Motor neuron (in vitro differentiated cells): Measurements from ENCODE around the gene PLCE1. TPM values are rescaled to one million over a fixed set of nuclear protein-coding genes. Genes with fewer than 3 reads are reported as not detected.
"Not testable (repeated sequence)": the region's sequence is repeated elsewhere in the genome, so short reads cannot be mapped to it uniquely, and the experiment has no call there.

ENCODE experiments used
- ATAC-seq, 8 experiments: fragments of 200-7000 bp; cut with Tn5 transposase; replicated peaks in 6 of 8; 2 replicates each; pipeline ENCODE4 v1.8.0; 2021; ENCODE audit warnings: mild to moderate bottlenecking in 8 of 8, moderate library complexity in 8 of 8
- H3K27ac ChIP-seq, 2 donors: fragments of 250-450 bp; sonication (Bioruptor Pico); 2 replicates each; pipeline ENCODE4 v1.9.0; 2021; ENCODE audit warnings: antibody characterized with exemption in 2 of 2, mild to moderate bottlenecking in 2 of 2, moderate library complexity in 1 of 2
- H3K4me1 ChIP-seq, 2 donors: fragments of 250-450 bp; sonication (Bioruptor Pico); replicated peaks in 1 of 2; 2 replicates each; pipeline ENCODE4 v1.6.1; 2021; ENCODE audit warnings: antibody characterized with exemption in 2 of 2, mild to moderate bottlenecking in 2 of 2, moderate library complexity in 1 of 2
- H3K4me3 ChIP-seq, 5 donors: fragments of 250-450 bp; sonication (Bioruptor Pico); 2 replicates each; pipeline ENCODE4 v1.9.0; 2021; ENCODE audit warnings: antibody characterized with exemption in 5 of 5, mild to moderate bottlenecking in 5 of 5, moderate library complexity in 4 of 5
- WGBS, 10 experiments: fragments of 450-650 bp; shearing (Covaris generic); methylation state at CpG; one replicate each; pipeline ENCODE4 v1.0.0; 2022; 5-methylcytosine and 5-hydroxymethylcytosine counted together
- in situ Hi-C, 9 experiments: fragments of 400-800 bp; cut with MboI; loops; one replicate each; pipeline ENCODE4 v1.15.0; 2021; ENCODE audit warnings: low sequenced_read_pairs in 9 of 9, low pct_unique_long_range_greater_than_20kb in 2 of 9; ENCODE audit not compliant: unreplicated experiment in 9 of 9
- total RNA-seq, 8 experiments: library from RNA; unstranded; fragments of 300-600 nt; gene quantifications; 2 replicates each; pipeline versions ENCODE4 v1.2.3 to v1.2.4, GENCODE V29; 2022

Gene PLCE1
- total RNA-seq = 10 to 100 TPM in 2 of 8 experiments, 1 to 10 TPM in 6; 1.3 to 29.3 (median 3.1) TPM

- no peak within 1 kb of the TSS for H3K27ac ChIP-seq
- in situ Hi-C loops = no loop called here
- 0 to 7% (median 0%) methylated on average over 5 to 9 of the region's 83 CpGs; no CpG with 5 or more reads in 5 of the 10 experiments for WGBS, 10 experiments
Observed at GRCh38 chr10:93993782-93994437, at the start of gene PLCE1. Gene PLCE1, plus strand, starts transcription at chr10:93993931. Its CDS starts 37,116 bp downstream, at chr10:94031047.

GRCh38 chr10:93945819-93946218 is 47.9 kb upstream of the PLCE1 start:
- no peak overlapping the region for H3K27ac ChIP-seq
- ATAC-seq = no peak
- H3K4me3 ChIP-seq = no peak overlapping the region
- H3K4me1 ChIP-seq = no peaks in the 10 kb centered on the region
- 18 to 100% (median 73%) methylated on average over 1 to 3 of the region's 4 CpGs; no CpG with 5 or more reads in 1 of the 10 experiments for WGBS, 10 experiments
- in situ Hi-C loops = no loop called here

More at GRCh38 chr10:93993782-93994437, at the start of gene PLCE1:
- Histone ChIP-seq H3K4me3 (peak within 1 kb of the TSS; percentile 45 to 71 (median 53)), H3K4me1 (no peaks in the 10 kb centered on the region)
- ATAC-seq = peak; percentile 85 to 92 (median 88)

GRCh38 chr10:93947055-93947454 is 46.7 kb upstream of the PLCE1 start:
- 20 to 93% (median 85%) methylated on average over 1 to 7 of the region's 8 CpGs; no CpG with 5 or more reads in 4 of the 10 experiments for WGBS, 10 experiments
- no peak overlapping the region for H3K4me3 ChIP-seq
- peak in 1 of 8 experiments; percentile 19 for ATAC-seq
- H3K27ac ChIP-seq = no peak overlapping the region
- in situ Hi-C loops = no loop called here
- no peaks in the 10 kb centered on the region for H3K4me1 ChIP-seq

GRCh38 chr10:93947524-93947923 is 46.2 kb upstream of the PLCE1 start:
- Histone ChIP-seq H3K4me3 (no peak overlapping the region), H3K4me1 (no peaks in the 10 kb centered on the region), H3K27ac (no peak overlapping the region)
- in situ Hi-C loops = no loop called here
- ATAC-seq = no peak

GRCh38 chr10:93951905-93952304 is 41.8 kb upstream of the PLCE1 start:
- 79 to 100% (median 86%) methylated on average over 1 to 2 of the region's 2 CpGs; no CpG with 5 or more reads in 3 of the 10 experiments for WGBS, 10 experiments
- no peak for ATAC-seq

GRCh38 chr10:93954299-93954698 is 39.4 kb upstream of the PLCE1 start:
- in situ Hi-C loops = no loop called here
- ATAC-seq = no peak
- no peaks in the 10 kb centered on the region for H3K4me1 ChIP-seq
- H3K4me3 ChIP-seq = no peak overlapping the region
- 87 to 100% (median 96%) methylated on average over 3 to 8 of the region's 8 CpGs; no CpG with 5 or more reads in 2 of the 10 experiments for WGBS, 10 experiments
- H3K27ac ChIP-seq = no peak overlapping the region

More at GRCh38 chr10:93951905-93952304, 41.8 kb upstream of the PLCE1 start:
- H3K4me1 ChIP-seq = no peaks in the 10 kb centered on the region
- no peak overlapping the region for H3K27ac ChIP-seq
- no peak overlapping the region for H3K4me3 ChIP-seq
- in situ Hi-C loops = no loop called here

- in situ Hi-C loops = no loop called here
- Histone ChIP-seq H3K4me3 (no peak overlapping the region), H3K4me1 (no peaks in the 10 kb centered on the region), H3K27ac (no peak overlapping the region)
- no peak for ATAC-seq
- 30 to 100% (median 79%) methylated on average over 1 to 5 of the region's 5 CpGs for WGBS, 10 experiments
Observed at GRCh38 chr10:93954726-93955363, 38.9 kb upstream of the PLCE1 start.

GRCh38 chr10:93958834-93959233 is 34.9 kb upstream of the PLCE1 start:
- ATAC-seq = no peak
- in situ Hi-C loops = no loop called here
- WGBS, 10 experiments = 86 to 100% (median 98%) methylated on average over 1 to 4 of the region's 6 CpGs; no CpG with 5 or more reads in 6 of the 10 experiments
- H3K4me1 ChIP-seq = no peaks in the 10 kb centered on the region
- no peak overlapping the region for H3K27ac ChIP-seq
- H3K4me3 ChIP-seq = no peak overlapping the region

GRCh38 chr10:93960988-93961387 is 32.7 kb upstream of the PLCE1 start:
- H3K27ac ChIP-seq, H3K4me3 ChIP-seq, H3K4me1 ChIP-seq, in situ Hi-C loops, ATAC-seq: not testable (repeated sequence)
- WGBS, 10 experiments = 55 to 100% (median 100%) methylated on average over 1 to 4 of the region's 7 CpGs; no CpG with 5 or more reads in 5 of the 10 experiments

GRCh38 chr10:93962973-93963372 is 30.8 kb upstream of the PLCE1 start:
- Histone ChIP-seq H3K4me3 (no peak overlapping the region), H3K27ac (no peak overlapping the region), H3K4me1 (no peaks in the 10 kb centered on the region)
- 0 to 100% (median 64%) methylated on average over 1 of the region's 1 CpG; no CpG with 5 or more reads in 6 of the 10 experiments for WGBS, 10 experiments
- in situ Hi-C loops = no loop called here
- ATAC-seq = no peak

GRCh38 chr10:93963434-93963833 is 30.3 kb upstream of the PLCE1 start:
- no peaks in the 10 kb centered on the region for H3K4me1 ChIP-seq
- ATAC-seq = no peak
- WGBS, 10 experiments = 32 to 100% (median 93%) methylated on average over 1 to 5 of the region's 5 CpGs; no CpG with 5 or more reads in 1 of the 10 experiments
- H3K4me3 ChIP-seq = no peak overlapping the region
- no peak overlapping the region for H3K27ac ChIP-seq
- in situ Hi-C loops = no loop called here

- no peak for ATAC-seq
- in situ Hi-C loops = no loop called here
- Histone ChIP-seq H3K4me1 (no peaks in the 10 kb centered on the region), H3K27ac (no peak overlapping the region), H3K4me3 (no peak overlapping the region)
Observed at GRCh38 chr10:93965911-93966310, 27.8 kb upstream of the PLCE1 start.

GRCh38 chr10:93967756-93968155 is 26.0 kb upstream of the PLCE1 start:
- H3K27ac ChIP-seq = no peak overlapping the region
- WGBS, 10 experiments = 55 to 100% (median 93%) methylated on average over 1 to 2 of the region's 2 CpGs; no CpG with 5 or more reads in 2 of the 10 experiments
- no peak for ATAC-seq
- no peaks in the 10 kb centered on the region for H3K4me1 ChIP-seq
- in situ Hi-C loops = no loop called here
- H3K4me3 ChIP-seq = no peak overlapping the region
